ENCODE results near the gene TMEM80.

The TMEM80 gene

DNA sequence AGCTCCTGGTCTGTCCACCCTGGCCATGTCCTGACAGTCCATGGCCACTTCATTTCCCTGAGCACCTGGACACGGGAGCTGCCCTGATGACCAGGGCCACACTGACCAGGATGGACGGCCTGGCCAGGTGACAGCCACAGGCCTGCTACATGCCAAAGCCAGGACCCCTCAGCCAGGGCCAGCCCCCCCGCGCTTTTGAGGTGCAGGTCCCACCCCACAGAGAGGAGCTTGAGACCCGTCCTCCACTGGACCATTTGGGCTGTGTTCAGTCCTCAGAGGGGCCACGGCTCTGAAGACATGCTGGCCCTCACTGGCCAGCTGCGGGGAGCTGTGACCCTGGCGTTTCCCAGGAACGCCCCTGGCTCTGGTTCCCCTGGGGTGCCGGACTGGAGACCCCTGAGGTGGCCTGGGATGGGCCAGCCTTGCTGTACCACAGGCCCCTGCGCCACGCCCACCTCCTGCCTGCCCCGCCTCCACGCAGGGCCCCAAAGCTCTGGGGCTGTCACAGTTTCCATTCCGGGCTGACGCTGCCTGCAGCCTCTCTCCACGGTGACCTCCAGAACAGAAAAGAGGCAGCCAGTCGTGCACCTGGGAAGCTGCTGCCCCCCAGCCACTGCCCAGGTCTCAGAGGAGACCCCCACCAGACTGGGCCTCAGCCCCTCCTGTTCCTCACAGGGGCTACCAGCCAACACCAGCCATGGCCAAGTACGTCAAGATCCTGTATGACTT, 28.6 kb downstream of the TMEM80 start:
- H3K4me1 ChIP-seq (ENCODE audit: insufficient read depth, low read length) = peaks cover 7% of the 10 kb centered on the region
- H4K20me1 ChIP-seq (ENCODE audit: insufficient read depth, low read length) = peaks cover 15% of the 10 kb centered on the region
- H2AFZ ChIP-seq (ENCODE audit: low read depth, low read length) = no peak overlapping the region
- H3K4me3 ChIP-seq (ENCODE audit: low read depth in 1 of 2, low read length in 2 of 2) = no peak overlapping the region
- no peak overlapping the region for H3K9ac ChIP-seq (ENCODE audit: low read depth, low read length)
- H3K27me3 ChIP-seq (ENCODE audit: insufficient read depth, low read length, poor library complexity) = no peaks in the 10 kb centered on the region
- H3K36me3 ChIP-seq (ENCODE audit: insufficient read depth, low read length) = no peaks in the 10 kb centered on the region
- no peaks in the 10 kb centered on the region for H3K9me3 ChIP-seq (ENCODE audit: insufficient read depth, low read length, severe bottlenecking)
- H3K79me2 ChIP-seq (ENCODE audit: insufficient read depth, low read length) = no peaks in the 10 kb centered on the region
- no peak for TF ChIP-seq EZH2 (IDR thresholded peaks at IDR 0.05; ENCODE audit: borderline replicate concordance, low read depth, low read length, severe bottlenecking)
- H3K27ac ChIP-seq (ENCODE audit: low read length) = no peak overlapping the region
- no peak for ATAC-seq (ENCODE audit: insufficient read depth, low read depth)
- DNase-seq = no peak
- H3K4me2 ChIP-seq (ENCODE audit: insufficient read depth, low read length) = no peak overlapping the region

DNA sequence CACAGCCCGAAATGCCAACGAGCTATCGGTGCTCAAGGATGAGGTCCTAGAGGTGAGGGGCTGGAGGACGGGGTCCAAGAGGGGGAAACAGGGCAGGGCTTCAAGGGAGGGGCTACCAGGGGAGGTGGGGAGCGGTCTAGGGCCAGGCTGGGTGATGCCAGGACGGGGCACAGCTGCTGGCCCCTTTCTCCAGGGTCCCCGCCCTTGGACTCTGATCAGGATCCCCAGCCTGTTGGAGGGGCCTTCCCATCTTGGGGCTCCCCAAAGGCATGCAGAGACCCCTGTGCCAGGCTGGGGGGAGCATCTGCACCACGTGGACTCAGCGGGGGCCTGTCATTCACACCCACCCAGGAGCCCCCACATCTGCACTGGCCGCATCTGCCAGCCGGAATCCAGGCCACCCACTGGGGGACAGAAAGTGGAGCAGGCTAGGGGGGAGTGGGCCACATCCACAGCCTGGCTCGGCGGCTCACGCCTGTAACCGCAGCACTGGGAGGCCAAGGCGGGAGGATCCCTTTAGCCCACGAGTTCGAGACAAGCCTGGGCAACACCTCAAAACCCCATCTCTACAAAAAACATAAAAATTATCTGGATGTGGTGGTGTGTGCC, 29.3 kb downstream of the TMEM80 start:
- Histone ChIP-seq H3K36me3 (ENCODE audit: insufficient read depth, low read length) (no peaks in the 10 kb centered on the region), H3K4me3 (ENCODE audit: low read depth in 1 of 2, low read length in 2 of 2) (no peak overlapping the region), H3K27ac (ENCODE audit: low read length) (no peak overlapping the region), H3K9ac (ENCODE audit: low read depth, low read length) (no peak overlapping the region), H3K9me3 (ENCODE audit: insufficient read depth, low read length, severe bottlenecking) (no peaks in the 10 kb centered on the region), H4K20me1 (ENCODE audit: insufficient read depth, low read length) (peaks cover 15% of the 10 kb centered on the region), H2AFZ (ENCODE audit: low read depth, low read length) (no peak overlapping the region), H3K27me3 (ENCODE audit: insufficient read depth, low read length, poor library complexity) (no peaks in the 10 kb centered on the region), H3K4me1 (ENCODE audit: insufficient read depth, low read length) (peaks cover 7% of the 10 kb centered on the region), H3K4me2 (ENCODE audit: insufficient read depth, low read length) (no peak overlapping the region), H3K79me2 (ENCODE audit: insufficient read depth, low read length) (no peaks in the 10 kb centered on the region)
- ATAC-seq (ENCODE audit: insufficient read depth, low read depth) (no peak), DNase-seq (no peak)
- TF ChIP-seq EZH2 (IDR thresholded peaks at IDR 0.05; ENCODE audit: borderline replicate concordance, low read depth, low read length, severe bottlenecking) = no peak
- TF ChIP-seq, protein P1, sequence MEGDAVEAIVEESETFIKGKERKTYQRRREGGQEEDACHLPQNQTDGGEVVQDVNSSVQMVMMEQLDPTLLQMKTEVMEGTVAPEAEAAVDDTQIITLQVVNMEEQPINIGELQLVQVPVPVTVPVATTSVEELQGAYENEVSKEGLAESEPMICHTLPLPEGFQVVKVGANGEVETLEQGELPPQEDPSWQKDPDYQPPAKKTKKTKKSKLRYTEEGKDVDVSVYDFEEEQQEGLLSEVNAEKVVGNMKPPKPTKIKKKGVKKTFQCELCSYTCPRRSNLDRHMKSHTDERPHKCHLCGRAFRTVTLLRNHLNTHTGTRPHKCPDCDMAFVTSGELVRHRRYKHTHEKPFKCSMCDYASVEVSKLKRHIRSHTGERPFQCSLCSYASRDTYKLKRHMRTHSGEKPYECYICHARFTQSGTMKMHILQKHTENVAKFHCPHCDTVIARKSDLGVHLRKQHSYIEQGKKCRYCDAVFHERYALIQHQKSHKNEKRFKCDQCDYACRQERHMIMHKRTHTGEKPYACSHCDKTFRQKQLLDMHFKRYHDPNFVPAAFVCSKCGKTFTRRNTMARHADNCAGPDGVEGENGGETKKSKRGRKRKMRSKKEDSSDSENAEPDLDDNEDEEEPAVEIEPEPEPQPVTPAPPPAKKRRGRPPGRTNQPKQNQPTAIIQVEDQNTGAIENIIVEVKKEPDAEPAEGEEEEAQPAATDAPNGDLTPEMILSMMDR (IDR thresholded peaks at IDR 0.05; ENCODE audit: borderline replicate concordance, extremely low read depth, low read length, poor library complexity, severe bottlenecking) = no peak

DNA sequence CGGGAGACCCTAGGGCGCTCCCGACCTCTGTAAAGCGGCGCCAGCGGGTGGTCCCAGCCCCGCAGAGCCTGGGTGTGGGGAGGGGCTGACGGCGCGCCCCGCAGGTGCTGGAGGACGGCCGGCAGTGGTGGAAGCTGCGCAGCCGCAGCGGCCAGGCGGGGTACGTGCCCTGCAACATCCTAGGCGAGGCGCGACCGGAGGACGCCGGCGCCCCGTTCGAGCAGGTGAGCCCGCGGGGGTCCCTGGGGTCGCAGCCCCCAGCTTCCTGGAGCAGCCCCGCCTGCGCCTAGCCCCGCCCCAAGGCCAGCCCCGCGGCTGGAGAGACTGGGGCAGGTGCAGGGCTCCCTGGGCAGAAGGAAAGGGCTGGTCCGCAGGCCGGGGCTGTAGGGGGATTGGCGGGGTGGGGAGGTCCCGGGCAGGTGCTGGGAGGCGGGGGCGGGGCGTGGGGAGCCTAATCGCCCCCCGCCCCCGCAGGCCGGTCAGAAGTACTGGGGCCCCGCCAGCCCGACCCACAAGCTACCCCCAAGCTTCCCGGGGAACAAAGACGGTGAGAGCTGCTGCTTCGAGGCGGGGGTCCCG, 30.1 kb downstream of the TMEM80 start:
- Histone ChIP-seq H3K36me3 (ENCODE audit: insufficient read depth, low read length) (no peaks in the 10 kb centered on the region), H3K27ac (ENCODE audit: low read length) (no peak overlapping the region), H3K4me2 (ENCODE audit: insufficient read depth, low read length) (no peak overlapping the region), H3K4me1 (ENCODE audit: insufficient read depth, low read length) (peaks cover 7% of the 10 kb centered on the region), H3K9me3 (ENCODE audit: insufficient read depth, low read length, severe bottlenecking) (no peaks in the 10 kb centered on the region), H3K4me3 (ENCODE audit: low read depth in 1 of 2, low read length in 2 of 2) (no peak overlapping the region), H2AFZ (ENCODE audit: low read depth, low read length) (no peak overlapping the region), H3K27me3 (ENCODE audit: insufficient read depth, low read length, poor library complexity) (no peaks in the 10 kb centered on the region), H3K9ac (ENCODE audit: low read depth, low read length) (no peak overlapping the region), H3K79me2 (ENCODE audit: insufficient read depth, low read length) (no peaks in the 10 kb centered on the region), H4K20me1 (ENCODE audit: insufficient read depth, low read length) (peaks cover 15% of the 10 kb centered on the region)
- DNase-seq (no peak), ATAC-seq (ENCODE audit: insufficient read depth, low read depth) (no peak)
- TF ChIP-seq, protein P1 (IDR thresholded peaks at IDR 0.05; ENCODE audit: borderline replicate concordance, extremely low read depth, low read length, poor library complexity, severe bottlenecking) = no peak
- no peak for TF ChIP-seq EZH2 (IDR thresholded peaks at IDR 0.05; ENCODE audit: borderline replicate concordance, low read depth, low read length, severe bottlenecking)
